ENCODE data around the gene FLACC1. TPM values are rescaled to one million over a fixed set of nuclear protein-coding genes. Genes with fewer than 3 reads are reported as not detected.

The FLACC1 gene
- total and polyA plus RNA-seq, 4 donors = 0.09 to 7.1 (median 1.1) TPM

DNA sequence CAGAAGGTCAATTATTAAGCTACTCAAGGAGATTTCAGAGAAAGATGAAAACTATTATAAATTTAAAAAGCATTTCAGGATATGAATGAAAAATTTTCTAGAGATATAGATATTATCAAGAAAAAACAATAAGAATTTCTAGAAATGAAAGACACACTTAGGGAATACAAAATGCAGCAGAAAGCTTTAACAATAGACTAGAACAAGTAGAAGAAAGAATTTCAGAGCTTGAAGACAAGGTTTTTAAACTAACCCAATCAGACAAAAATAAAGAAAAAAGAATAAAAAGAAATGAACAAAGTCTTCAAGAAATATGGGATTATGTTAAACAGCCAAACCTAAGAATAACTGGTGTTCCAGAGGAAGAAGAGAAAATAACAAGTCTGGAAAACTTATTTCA, 34.4 kb downstream of the FLACC1 start:
- H3K36me3 ChIP-seq (ENCODE audit: control insufficient read depth in 4 of 4, insufficient read depth in 3 of 4, low read depth in 1 of 4, low read length in 3 of 4) = no peaks in the 10 kb centered on the region
- no peaks in the 10 kb centered on the region for H3K4me1 ChIP-seq (ENCODE audit: control insufficient read depth in 4 of 4, insufficient read depth in 4 of 4, low read length in 3 of 4)
- H3K9ac ChIP-seq (ENCODE audit: low read depth in 1 of 2, low read length in 2 of 2) = no peak overlapping the region
- no peak overlapping the region for H3K27ac ChIP-seq (ENCODE audit: low read depth in 1 of 2, low read length in 2 of 2)
- no peaks in the 10 kb centered on the region for H3K27me3 ChIP-seq (ENCODE audit: control insufficient read depth in 4 of 4, insufficient read depth in 4 of 4, low read length in 3 of 4)
- H3K4me3 ChIP-seq (ENCODE audit: low read depth in 1 of 3, low read length in 3 of 3) = no peak overlapping the region
- H3K9me3 ChIP-seq (ENCODE audit: control insufficient read depth in 4 of 4, low read length in 3 of 4) = peaks cover 0 to 9% (median 3%) of the 10 kb centered on the region in 4 donors
- no peak for DNase-seq (ENCODE audit: low spot score)
- TF ChIP-seq FOXA1 (IDR thresholded peaks at IDR 0.05) = no peak
- TF ChIP-seq GABPA (IDR thresholded peaks at IDR 0.05 in 1 of 2, conservative IDR thresholded peaks at IDR 0.05 in 1 of 2) = no peak
- TF ChIP-seq, protein P1, sequence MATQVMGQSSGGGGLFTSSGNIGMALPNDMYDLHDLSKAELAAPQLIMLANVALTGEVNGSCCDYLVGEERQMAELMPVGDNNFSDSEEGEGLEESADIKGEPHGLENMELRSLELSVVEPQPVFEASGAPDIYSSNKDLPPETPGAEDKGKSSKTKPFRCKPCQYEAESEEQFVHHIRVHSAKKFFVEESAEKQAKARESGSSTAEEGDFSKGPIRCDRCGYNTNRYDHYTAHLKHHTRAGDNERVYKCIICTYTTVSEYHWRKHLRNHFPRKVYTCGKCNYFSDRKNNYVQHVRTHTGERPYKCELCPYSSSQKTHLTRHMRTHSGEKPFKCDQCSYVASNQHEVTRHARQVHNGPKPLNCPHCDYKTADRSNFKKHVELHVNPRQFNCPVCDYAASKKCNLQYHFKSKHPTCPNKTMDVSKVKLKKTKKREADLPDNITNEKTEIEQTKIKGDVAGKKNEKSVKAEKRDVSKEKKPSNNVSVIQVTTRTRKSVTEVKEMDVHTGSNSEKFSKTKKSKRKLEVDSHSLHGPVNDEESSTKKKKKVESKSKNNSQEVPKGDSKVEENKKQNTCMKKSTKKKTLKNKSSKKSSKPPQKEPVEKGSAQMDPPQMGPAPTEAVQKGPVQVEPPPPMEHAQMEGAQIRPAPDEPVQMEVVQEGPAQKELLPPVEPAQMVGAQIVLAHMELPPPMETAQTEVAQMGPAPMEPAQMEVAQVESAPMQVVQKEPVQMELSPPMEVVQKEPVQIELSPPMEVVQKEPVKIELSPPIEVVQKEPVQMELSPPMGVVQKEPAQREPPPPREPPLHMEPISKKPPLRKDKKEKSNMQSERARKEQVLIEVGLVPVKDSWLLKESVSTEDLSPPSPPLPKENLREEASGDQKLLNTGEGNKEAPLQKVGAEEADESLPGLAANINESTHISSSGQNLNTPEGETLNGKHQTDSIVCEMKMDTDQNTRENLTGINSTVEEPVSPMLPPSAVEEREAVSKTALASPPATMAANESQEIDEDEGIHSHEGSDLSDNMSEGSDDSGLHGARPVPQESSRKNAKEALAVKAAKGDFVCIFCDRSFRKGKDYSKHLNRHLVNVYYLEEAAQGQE (IDR thresholded peaks at IDR 0.05) = no peak
- no peak for TF ChIP-seq NR2F2 (IDR thresholded peaks at IDR 0.05)
- TF ChIP-seq, protein P2, sequence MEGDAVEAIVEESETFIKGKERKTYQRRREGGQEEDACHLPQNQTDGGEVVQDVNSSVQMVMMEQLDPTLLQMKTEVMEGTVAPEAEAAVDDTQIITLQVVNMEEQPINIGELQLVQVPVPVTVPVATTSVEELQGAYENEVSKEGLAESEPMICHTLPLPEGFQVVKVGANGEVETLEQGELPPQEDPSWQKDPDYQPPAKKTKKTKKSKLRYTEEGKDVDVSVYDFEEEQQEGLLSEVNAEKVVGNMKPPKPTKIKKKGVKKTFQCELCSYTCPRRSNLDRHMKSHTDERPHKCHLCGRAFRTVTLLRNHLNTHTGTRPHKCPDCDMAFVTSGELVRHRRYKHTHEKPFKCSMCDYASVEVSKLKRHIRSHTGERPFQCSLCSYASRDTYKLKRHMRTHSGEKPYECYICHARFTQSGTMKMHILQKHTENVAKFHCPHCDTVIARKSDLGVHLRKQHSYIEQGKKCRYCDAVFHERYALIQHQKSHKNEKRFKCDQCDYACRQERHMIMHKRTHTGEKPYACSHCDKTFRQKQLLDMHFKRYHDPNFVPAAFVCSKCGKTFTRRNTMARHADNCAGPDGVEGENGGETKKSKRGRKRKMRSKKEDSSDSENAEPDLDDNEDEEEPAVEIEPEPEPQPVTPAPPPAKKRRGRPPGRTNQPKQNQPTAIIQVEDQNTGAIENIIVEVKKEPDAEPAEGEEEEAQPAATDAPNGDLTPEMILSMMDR (IDR thresholded peaks at IDR 0.05; ENCODE audit: low read depth, low read length, missing input control) = no peak

GRCh38 chr2:201320701-201321100, 36.4 kb downstream of the FLACC1 start:
- H3K27ac ChIP-seq (ENCODE audit: low read depth in 1 of 2, low read length in 2 of 2) = no peak overlapping the region
- H3K36me3 ChIP-seq (ENCODE audit: control insufficient read depth in 4 of 4, insufficient read depth in 3 of 4, low read depth in 1 of 4, low read length in 3 of 4) = no peaks in the 10 kb centered on the region
- H3K9me3 ChIP-seq (ENCODE audit: control insufficient read depth in 4 of 4, low read length in 3 of 4) = peaks cover 0 to 6% (median 1%) of the 10 kb centered on the region in 4 donors
- no peaks in the 10 kb centered on the region for H3K27me3 ChIP-seq (ENCODE audit: control insufficient read depth in 4 of 4, insufficient read depth in 4 of 4, low read length in 3 of 4)
- H3K9ac ChIP-seq (ENCODE audit: low read depth in 1 of 2, low read length in 2 of 2) = no peak overlapping the region
- H3K4me3 ChIP-seq (ENCODE audit: low read depth in 1 of 3, low read length in 3 of 3) = no peak overlapping the region
- TF ChIP-seq, protein P3, sequence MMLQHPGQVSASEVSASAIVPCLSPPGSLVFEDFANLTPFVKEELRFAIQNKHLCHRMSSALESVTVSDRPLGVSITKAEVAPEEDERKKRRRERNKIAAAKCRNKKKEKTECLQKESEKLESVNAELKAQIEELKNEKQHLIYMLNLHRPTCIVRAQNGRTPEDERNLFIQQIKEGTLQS (IDR thresholded peaks at IDR 0.05) = no peak
- no peak for TF ChIP-seq JUND (IDR thresholded peaks at IDR 0.05)
- no peak for TF ChIP-seq RAD21 (IDR thresholded peaks at IDR 0.05)
- no peak for TF ChIP-seq SP1 (IDR thresholded peaks at IDR 0.05)
- no peak for TF ChIP-seq TAF1 (conservative IDR thresholded peaks at IDR 0.05)
- no peak for TF ChIP-seq ZBTB33 (IDR thresholded peaks at IDR 0.05)
- TF ChIP-seq, protein P2 (IDR thresholded peaks at IDR 0.05; ENCODE audit: low read depth, low read length, missing input control) = no peak
- TF ChIP-seq FOXA1 (IDR thresholded peaks at IDR 0.05) = no peak
- TF ChIP-seq GABPA (IDR thresholded peaks at IDR 0.05 in 1 of 2, conservative IDR thresholded peaks at IDR 0.05 in 1 of 2) = no peak
- TF ChIP-seq YY1 (IDR thresholded peaks at IDR 0.05) = no peak
- no peak for TF ChIP-seq FOXA2 (IDR thresholded peaks at IDR 0.05)
- TF ChIP-seq, protein P1 (IDR thresholded peaks at IDR 0.05) = no peak
- TF ChIP-seq HNF4A (conservative IDR thresholded peaks at IDR 0.05) = no peak
- no peak for TF ChIP-seq MAX (IDR thresholded peaks at IDR 0.05)
- no peak for TF ChIP-seq HNF4G (IDR thresholded peaks at IDR 0.05)
- TF ChIP-seq RXRA (IDR thresholded peaks at IDR 0.05) = no peak
- TF ChIP-seq EGR1 (IDR thresholded peaks at IDR 0.05; ENCODE audit: low read depth in 2 of 2) = no peak
- no peak for TF ChIP-seq NR2F2 (IDR thresholded peaks at IDR 0.05)
- 94% methylated on average over 4 of the region's 4 CpGs for WGBS
- no peak for DNase-seq (ENCODE audit: low spot score)
- no peaks in the 10 kb centered on the region for H3K4me1 ChIP-seq (ENCODE audit: control insufficient read depth in 4 of 4, insufficient read depth in 4 of 4, low read length in 3 of 4)
